H1 (cell line): ENCODE data around the gene INPP4B. TPM values are rescaled to one million over a fixed set of nuclear protein-coding genes. Genes with fewer than 3 reads are reported as not detected.

Experiments
- CTCF ChIA-PET: fragments of 300-600 bp; sonication (Branson Sonifier 250); formaldehyde crosslinking; loops from one replicate; lab custom pipeline; 2021; ENCODE audit not compliant: partially characterized antibody; lab: Charles Lee
- POLR2A ChIA-PET: fragments of 300-600 bp; sonication (Branson Sonifier 250); formaldehyde crosslinking; loops from one replicate; lab custom pipeline; 2021; ENCODE audit warnings: inconsistent platforms; ENCODE audit not compliant: partially characterized antibody; lab: Charles Lee
- DNase-seq, 2 experiments: peaks; one replicate each; pipeline versions ENCODE4 v3.0.0 to v3.0.0-alpha.2; 2010 to 2022; ENCODE audit warnings: low spot score in 2 of 2, low read depth in 1 of 2, mixed read lengths in 1 of 2
- FAIRE-seq: peaks from 2 replicates; lab custom pipeline; 2011; peaks lifted over from hg19 to GRCh38; lab: Jason Lieb, UNC
- H2AFZ ChIP-seq: 2 replicates; pipeline ENCODE4 v1.8.1; 2012; ENCODE audit warnings: low read length, inconsistent platforms
- H2AK5ac ChIP-seq: 2 replicates; pipeline ENCODE4 v1.6.1; 2013; ENCODE audit warnings: low read depth, low read length
- H2BK120ac ChIP-seq: replicated peaks from 2 replicates; pipeline ENCODE3; 2013; ENCODE audit warnings: low read depth, low read length, inconsistent platforms
- H2BK12ac ChIP-seq: 2 replicates; pipeline ENCODE4 v1.6.1; 2013; ENCODE audit warnings: low read depth, low read length
- H2BK15ac ChIP-seq: 2 replicates; pipeline ENCODE4 v1.6.1; 2013; ENCODE audit warnings: low read length
- H2BK20ac ChIP-seq: 2 replicates; pipeline ENCODE4 v1.6.1; 2013; ENCODE audit warnings: low read length
- H2BK5ac ChIP-seq: 2 replicates; pipeline ENCODE4 v1.6.1; 2013; ENCODE audit warnings: low read depth, low read length
- H3K14ac ChIP-seq: 2 replicates; pipeline ENCODE4 v1.6.1; 2013; ENCODE audit warnings: inconsistent platforms; ENCODE audit not compliant: insufficient read length
- H3K18ac ChIP-seq: 2 replicates; pipeline ENCODE4 v1.6.1; 2013; ENCODE audit warnings: low read length; ENCODE audit errors: extremely low read depth
- H3K23ac ChIP-seq: 2 replicates; pipeline ENCODE4 v1.6.1; 2013; ENCODE audit warnings: inconsistent platforms; ENCODE audit not compliant: insufficient read length
- H3K23me2 ChIP-seq: 2 replicates; pipeline ENCODE4 v1.6.1; 2013; ENCODE audit warnings: low read depth, low read length
- H3K27ac ChIP-seq: 2 replicates; pipeline ENCODE4 v1.6.1; 2011; ENCODE audit warnings: low read depth, low read length, inconsistent platforms
- H3K27me3 ChIP-seq, 4 experiments: replicated peaks in 1 of 4; 1 replicate in 1 of 4; 2 replicates in 3 of 4; pipeline versions ENCODE4 v1.6.1 to v1.8.1; 2011 to 2013; ENCODE audit warnings: low read length in 3 of 4, mild to moderate bottlenecking in 3 of 4, inconsistent platforms in 2 of 4, mixed read lengths in 2 of 4, moderate library complexity in 1 of 4; ENCODE audit not compliant: control insufficient read depth in 3 of 4, insufficient read depth in 3 of 4; ENCODE audit errors: extremely low read depth in 1 of 4
- H3K36me3 ChIP-seq, 4 experiments: 2 replicates each; pipeline versions ENCODE4 v1.6.1 to v1.8.1; 2011 to 2013; ENCODE audit warnings: mild to moderate bottlenecking in 4 of 4, low read length in 3 of 4, moderate library complexity in 2 of 4, control low read depth in 1 of 4, inconsistent platforms in 1 of 4; ENCODE audit not compliant: insufficient read depth in 4 of 4, control insufficient read depth in 2 of 4
- H3K4ac ChIP-seq: replicated peaks from 2 replicates; pipeline ENCODE3; 2013; ENCODE audit warnings: low read length, low read depth, mixed read lengths, inconsistent platforms; ENCODE audit not compliant: insufficient read length
- H3K4me1 ChIP-seq, 4 experiments: replicated peaks in 1 of 4; 1 replicate in 1 of 4; 2 replicates in 3 of 4; pipeline versions ENCODE4 v1.6.1 to v1.8.1; 2011 to 2013; ENCODE audit warnings: low read length in 3 of 4, inconsistent platforms in 2 of 4, mixed read lengths in 1 of 4; ENCODE audit not compliant: insufficient read depth in 4 of 4, control insufficient read depth in 3 of 4
- H3K4me2 ChIP-seq, 2 experiments: 2 replicates each; pipeline versions ENCODE4 v1.6.1 to v1.8.1; 2011 to 2013; ENCODE audit warnings: low read depth in 2 of 2, low read length in 2 of 2, control low read depth in 1 of 2, inconsistent platforms in 1 of 2, mild to moderate bottlenecking in 1 of 2; ENCODE audit not compliant: insufficient read depth in 1 of 2
- H3K4me3 ChIP-seq, 4 experiments: fragments of 200-600, 300-600 bp in 1 of 4; sonication (generic), shearing (Covaris generic), sonication (Bioruptor Twin) in 1 of 4; 2 replicates each; pipeline versions ENCODE4 v1.5.1 to v1.8.1; 2011 to 2016; ENCODE audit warnings: low read length in 4 of 4, low read depth in 3 of 4, control low read depth in 2 of 4, inconsistent platforms in 2 of 4, mild to moderate bottlenecking in 2 of 4, mixed read lengths in 1 of 4, moderate library complexity in 1 of 4; ENCODE audit not compliant: insufficient read depth in 2 of 4; ENCODE audit errors: extremely low read depth in 1 of 4
- H3K56ac ChIP-seq: replicated peaks from 2 replicates; pipeline ENCODE3; 2013; ENCODE audit warnings: low read depth, mild to moderate bottlenecking, mixed read lengths, low read length, inconsistent platforms; ENCODE audit not compliant: insufficient read length
- H3K79me1 ChIP-seq: 2 replicates; pipeline ENCODE4 v1.6.1; 2013; ENCODE audit warnings: low read depth, low read length, control low read depth
- H3K79me2 ChIP-seq, 2 experiments: 2 replicates each; pipeline versions ENCODE4 v1.6.1 to v1.8.1; 2012 to 2013; ENCODE audit warnings: low read length in 2 of 2, mild to moderate bottlenecking in 2 of 2, inconsistent platforms in 1 of 2; ENCODE audit not compliant: insufficient read depth in 2 of 2, control insufficient read depth in 1 of 2
- H3K9ac ChIP-seq, 4 experiments: replicated peaks in 1 of 4; 1 replicate in 1 of 4; 2 replicates in 3 of 4; pipeline versions ENCODE4 v1.6.1 to v1.8.1; 2011 to 2013; ENCODE audit warnings: low read depth in 3 of 4, low read length in 3 of 4, control low read depth in 2 of 4, mild to moderate bottlenecking in 2 of 4, moderate library complexity in 2 of 4, inconsistent platforms in 1 of 4; ENCODE audit errors: extremely low read depth in 1 of 4
- H3K9me3 ChIP-seq, 2 experiments: 2 replicates each; pipeline versions ENCODE4 v1.6.1 to v1.8.1; 2012 to 2013; ENCODE audit warnings: mild to moderate bottlenecking in 2 of 2, moderate library complexity in 2 of 2, control low read depth in 1 of 2, inconsistent platforms in 1 of 2, low read depth in 1 of 2, low read length in 1 of 2, mixed read lengths in 1 of 2; ENCODE audit not compliant: insufficient read depth in 2 of 2
- H4K20me1 ChIP-seq, 2 experiments: replicated peaks in 1 of 2; 2 replicates each; pipeline versions ENCODE3 to v1.8.1; 2011 to 2013; ENCODE audit warnings: inconsistent platforms in 2 of 2, low read length in 2 of 2, mild to moderate bottlenecking in 1 of 2; ENCODE audit not compliant: insufficient read depth in 2 of 2, control insufficient read depth in 1 of 2
- H4K5ac ChIP-seq: 2 replicates; pipeline ENCODE4 v1.6.1; 2013; ENCODE audit warnings: low read length, low read depth, mixed read lengths, inconsistent platforms; ENCODE audit not compliant: insufficient read length
- H4K8ac ChIP-seq: 2 replicates; pipeline ENCODE4 v1.8.0; 2013; ENCODE audit warnings: mild to moderate bottlenecking, moderate library complexity, low read length, inconsistent platforms; ENCODE audit not compliant: insufficient read depth; ENCODE audit errors: extremely low read depth
- H4K91ac ChIP-seq: replicated peaks from 2 replicates; pipeline ENCODE3; 2013; ENCODE audit warnings: low read length, mixed read lengths, inconsistent platforms; ENCODE audit not compliant: insufficient read length
- CEBPB ChIP-seq: IDR thresholded peaks from 2 replicates; pipeline ENCODE4 v1.6.1; 2012; ENCODE audit warnings: low read depth, low read length
- EZH2 ChIP-seq: fragments of 200-600 bp; sonication (generic); IDR thresholded peaks from 2 replicates; pipeline ENCODE4 v1.7.1; 2012; ENCODE audit warnings: low read depth, mild to moderate bottlenecking, moderate library complexity, low read length, inconsistent platforms; ENCODE audit not compliant: severe bottlenecking
- GABPA ChIP-seq: IDR thresholded peaks from 2 replicates; pipeline ENCODE4 v1.6.1; 2011; ENCODE audit warnings: mild to moderate bottlenecking, low read length, moderate library complexity, borderline replicate concordance; ENCODE audit not compliant: insufficient read depth
- JUN ChIP-seq: IDR thresholded peaks from 2 replicates; pipeline ENCODE4 v1.6.1; 2011; ENCODE audit warnings: low read depth, mild to moderate bottlenecking, improper control_type of control experiment, low read length
- RXRA ChIP-seq: IDR thresholded peaks from 2 replicates; pipeline ENCODE4 v1.6.1; 2011; ENCODE audit warnings: low read depth, mild to moderate bottlenecking, low read length, moderate library complexity; ENCODE audit not compliant: insufficient read depth
- TEAD4 ChIP-seq: IDR thresholded peaks from 2 replicates; pipeline ENCODE4 v1.6.1; 2012; ENCODE audit warnings: low read depth, low read length, inconsistent platforms, mixed read lengths
- WGBS, 2 experiments: shearing (Covaris generic) in 1 of 2; methylation state at CpG; one replicate each; pipeline versions ENCODE4 v1.1.6 to v1.1.7; 2013 to 2015; ENCODE audit warnings: low lambda C conversion rate in 2 of 2, mixed read lengths in 2 of 2, inconsistent platforms in 1 of 2, low coverage in 1 of 2, missing lambda C conversion rate in 1 of 2; ENCODE audit not compliant: insufficient replicate concordance in 2 of 2, insufficient coverage in 1 of 2, insufficient read length in 1 of 2; ENCODE audit errors: extremely low coverage in 1 of 2, missing lambda C conversion rate in 1 of 2; 5-methylcytosine and 5-hydroxymethylcytosine counted together
- polyA plus RNA-seq, 7 experiments: library from polyadenylated mRNA; depleted of rRNA in 3 of 7; stranded (reverse) in 5 of 7; unstranded in 2 of 7; fragments of >200 nt in 5 of 7; fragments of 200-250 nt in 2 of 7; gene quantifications; 1 replicate in 5 of 7; 2 replicates in 1 of 7; 4 replicates in 1 of 7; pipeline versions ENCODE4 v1.2.1 to v1.2.3, GENCODE V29; 2011 to 2013; ENCODE audit warnings: missing spikeins in 2 of 7, mixed read lengths in 2 of 7
- total RNA-seq: library from RNA; stranded (reverse); fragmentation: NEBNext Ultra II Directional; extraction: Animal tissue kit (Norgen Biotek cat#: 25700); gene quantifications from 2 replicates; pipeline ENCODE4 v1.2.1, GENCODE V29; 2021

Gene INPP4B
- total and polyA plus RNA-seq, 2 of the 8 experiments (the other 6 are each of a cell fraction or from before 2014, with no cell fraction given), result 0.11 to 0.54 TPM

DNA sequence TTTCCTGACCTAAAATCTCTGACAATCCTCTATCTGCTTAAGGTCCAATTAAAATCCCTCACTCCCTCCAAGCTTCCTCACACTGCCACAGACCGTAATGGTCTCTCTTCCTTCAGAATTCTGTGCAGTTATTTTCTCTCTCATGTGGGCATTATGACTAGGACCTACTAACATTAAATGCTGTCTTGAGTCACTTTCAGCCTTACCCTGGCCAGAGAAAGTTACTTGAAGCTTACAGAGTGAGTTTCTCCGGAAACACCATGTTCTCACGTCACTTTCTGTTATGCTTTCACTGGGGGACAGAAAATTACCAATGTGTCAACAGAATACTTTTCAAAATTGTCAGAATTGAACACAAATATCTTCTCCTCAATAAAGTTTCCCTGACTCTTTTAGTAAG is 271.8 kb downstream of the INPP4B start:
- H2BK15ac ChIP-seq, result no peak overlapping the region
- no peak overlapping the region for H4K5ac ChIP-seq
- H3K4ac ChIP-seq, result no peak overlapping the region
- no peak overlapping the region for H4K91ac ChIP-seq
- H3K4me3 ChIP-seq, result no peak overlapping the region
- no peaks in the 10 kb centered on the region for H3K27me3 ChIP-seq
- no peaks in the 10 kb centered on the region for H3K79me2 ChIP-seq
- no peak overlapping the region for H2BK12ac ChIP-seq
- no peak overlapping the region for H3K18ac ChIP-seq
- H2BK20ac ChIP-seq, result no peak overlapping the region
- ChIA-PET CTCF (no interaction called here), POLR2A (no interaction called here)
- no peak overlapping the region for H3K4me2 ChIP-seq
- H3K4me1 ChIP-seq, result no peaks in the 10 kb centered on the region
- no peak overlapping the region for H2BK5ac ChIP-seq
- FAIRE-seq (no peak), DNase-seq (no peak)
- no peak overlapping the region for H3K56ac ChIP-seq
- H2AK5ac ChIP-seq, result no peak overlapping the region
- no peaks in the 10 kb centered on the region for H4K20me1 ChIP-seq
- H2AFZ ChIP-seq, result no peak overlapping the region
- H3K23ac ChIP-seq, result no peak overlapping the region
- H3K9me3 ChIP-seq, result no peaks in the 10 kb centered on the region
- H4K8ac ChIP-seq, result no peak overlapping the region
- no peaks in the 10 kb centered on the region for H3K36me3 ChIP-seq
- no peak overlapping the region for H2BK120ac ChIP-seq
- H3K27ac ChIP-seq, result no peak overlapping the region
- 93% methylated on average over 3 of the region's 3 CpGs; no CpG with 5 or more reads in 1 of the 2 experiments for WGBS, 2 experiments
- no peak overlapping the region for H3K9ac ChIP-seq
- H3K23me2 ChIP-seq, result no peaks in the 10 kb centered on the region
- no peak overlapping the region for H3K14ac ChIP-seq
- H3K79me1 ChIP-seq, result no peaks in the 10 kb centered on the region
- TF ChIP-seq JUN, result no peak
- TF ChIP-seq EZH2, result no peak
- no peak for TF ChIP-seq TEAD4
- TF ChIP-seq GABPA, result no peak
- TF ChIP-seq CEBPB, result no peak
- no peak for TF ChIP-seq RXRA
